ENCODE data around the gene MAPKAPK2.

- no peak for TF ChIP-seq POLR2A (IDR thresholded peaks at IDR 0.05; ENCODE audit: low read length)
- no peak for TF ChIP-seq GATA1 (IDR thresholded peaks at IDR 0.05; ENCODE audit: low read depth, low read length)
Observed at GRCh38 chr1:206660136-206660535, 24.6 kb upstream of the MAPKAPK2 start.
